Measurements from ENCODE around the gene DDR1. TPM values are rescaled to one million over a fixed set of nuclear protein-coding genes. Genes with fewer than 3 reads are reported as not detected.

Gene DDR1
- total RNA-seq, 1 experiment from 2014 or later: 230 TPM

- ChIA-PET POLR2A (no interaction called here), CTCF (interaction anchor here (1.1 to 1.8 kb wide), 2 partner anchors 15 to 70 kb away, joined by 4 read pairs; partner anchors contain the start of gene VARS2)
- DNase-seq (ENCODE audit: low spot score): no peak
- Mint-ChIP-seq H3K27me3 (ENCODE audit: low read depth) (no peaks in the 10 kb centered on the region), H3K4me1 (no peaks in the 10 kb centered on the region), H3K27ac (no peak overlapping the region), H3K36me3 (peaks cover 46% of the 10 kb centered on the region), H3K9me3 (no peaks in the 10 kb centered on the region), H3K4me3 (no peak overlapping the region)
- ATAC-seq: no peak
- TF ChIP-seq ELF4 (CRISPR knock-in tag; IDR thresholded peaks at IDR 0.05; ENCODE audit: low read depth): no peak
- TF ChIP-seq USF2 (CRISPR knock-in tag; IDR thresholded peaks at IDR 0.05): no peak
- no peak for TF ChIP-seq ZNF532 (CRISPR knock-in tag; IDR thresholded peaks at IDR 0.05; ENCODE audit: borderline replicate concordance)
- TF ChIP-seq NR3C1 (CRISPR knock-in tag; conservative IDR thresholded peaks at IDR 0.05; ENCODE audit: low read depth): no peak
- no peak for TF ChIP-seq E2F5 (CRISPR knock-in tag; IDR thresholded peaks at IDR 0.05)
Measured at GRCh38 chr6:30898750-30899360, 14.5 kb downstream of the DDR1 start.

GRCh38 chr6:30900863-30901417 lies 16.6 kb downstream of the DDR1 start:
- TF ChIP-seq JUN (CRISPR knock-in tag; IDR thresholded peaks at IDR 0.05) (no peak), AFF4 (CRISPR knock-in tag; IDR thresholded peaks at IDR 0.05; ENCODE audit: borderline replicate concordance) (no peak), JAZF1 (CRISPR knock-in tag; IDR thresholded peaks at IDR 0.05) (no peak), TEAD1 (CRISPR knock-in tag; IDR thresholded peaks at IDR 0.05) (no peak), ERG (CRISPR knock-in tag; IDR thresholded peaks at IDR 0.05) (no peak), USF1 (CRISPR knock-in tag; IDR thresholded peaks at IDR 0.05) (no peak), TP53 (CRISPR knock-in tag; IDR thresholded peaks at IDR 0.05) (no peak), ZBTB43 (CRISPR knock-in tag; IDR thresholded peaks at IDR 0.05) (no peak), ZNF416 (CRISPR knock-in tag; IDR thresholded peaks at IDR 0.05) (no peak), NFYB (CRISPR knock-in tag; conservative IDR thresholded peaks at IDR 0.05; ENCODE audit: low read depth) (no peak), MXD4 (CRISPR knock-in tag; IDR thresholded peaks at IDR 0.05; ENCODE audit: borderline replicate concordance) (no peak), MAX (CRISPR knock-in tag; IDR thresholded peaks at IDR 0.05) (no peak), PRRX2 (CRISPR knock-in tag; IDR thresholded peaks at IDR 0.05) (no peak), ELF4 (CRISPR knock-in tag; IDR thresholded peaks at IDR 0.05; ENCODE audit: low read depth) (no peak)
- ATAC-seq (no peak), DNase-seq (ENCODE audit: low spot score) (no peak)
- peaks cover 29% of the 10 kb centered on the region for H3K36me3 Mint-ChIP-seq
- no peaks in the 10 kb centered on the region for H3K4me1 Mint-ChIP-seq
- no peaks in the 10 kb centered on the region; the same call in 1 of the 2 replicates for H3K27me3 Mint-ChIP-seq (ENCODE audit: low read depth)
- H3K4me3 Mint-ChIP-seq: no peak overlapping the region
- ChIA-PET POLR2A (interaction anchor here (1.0 kb wide), 1 partner anchor 13 kb away, joined by 3 read pairs; the partner anchor contains the start of gene VARS2), CTCF (interaction anchor here (1.4 to 1.8 kb wide), 2 partner anchors 13 to 72 kb away, joined by 4 to 6 read pairs; partner anchors contain the start of gene VARS2)
- H3K9me3 Mint-ChIP-seq: no peaks in the 10 kb centered on the region
- no peak overlapping the region for H3K27ac Mint-ChIP-seq
